Panc1 (cell line): ENCODE measurements around the gene RASEF. TPM values are rescaled to one million over a fixed set of nuclear protein-coding genes. Genes with fewer than 3 reads are reported as not detected.

ENCODE experiments used
- ATAC-seq: fragments of 200-7000 bp; cut with Tn5 transposase; 2 replicates; pipeline ENCODE4 v1.9.1; 2020; ENCODE audit warnings: mild to moderate bottlenecking, moderate library complexity
- BruUV-seq: library from RNA; stranded (reverse); fragments of 400-500 nt; replicated peaks from 2 replicates; lab custom pipeline; 2021; lab: Mats Ljungman, UMichigan
- CTCF ChIA-PET: fragments of 300-600 bp; sonication (Branson Sonifier 250); formaldehyde crosslinking; loops from one replicate; lab custom pipeline; 2022; ENCODE audit warnings: antibody characterized with exemption; lab: Charles Lee
- POLR2A ChIA-PET: fragments of 300-600 bp; sonication (Branson Sonifier 250); formaldehyde crosslinking; loops from one replicate; lab custom pipeline; 2022; ENCODE audit warnings: antibody characterized with exemption; lab: Charles Lee
- DNase-seq: peaks from one replicate; pipeline ENCODE4 v3.0.0-alpha.2; 2010; ENCODE audit warnings: low read depth, low spot score
- H3K27ac ChIP-seq: 2 replicates; pipeline ENCODE4 v1.5.1; 2011; ENCODE audit warnings: mild to moderate bottlenecking, low read length, inconsistent platforms
- H3K27me3 ChIP-seq: fragments of 200-500 bp; sonication (Bioruptor generic); 2 replicates; pipeline ENCODE4 v1.6.0; 2014; ENCODE audit warnings: low read length, inconsistent platforms; ENCODE audit not compliant: control insufficient read depth, insufficient read depth
- H3K36me3 ChIP-seq: fragments of 200-500 bp; sonication (Bioruptor generic); 2 replicates; pipeline ENCODE4 v1.5.1; 2014; ENCODE audit warnings: inconsistent platforms, mild to moderate bottlenecking, low read length, moderate library complexity; ENCODE audit not compliant: control insufficient read depth, insufficient read depth
- H3K4me1 ChIP-seq: 2 replicates; pipeline ENCODE4 v1.5.1; 2011; ENCODE audit warnings: inconsistent platforms, mild to moderate bottlenecking, low read length, moderate library complexity; ENCODE audit not compliant: control insufficient read depth, insufficient read depth
- H3K4me3 ChIP-seq, 2 experiments: 2 replicates each; pipeline ENCODE4 v1.5.1; 2011 to 2012; ENCODE audit warnings: low read depth in 2 of 2, low read length in 2 of 2, mild to moderate bottlenecking in 2 of 2, inconsistent platforms in 1 of 2, moderate library complexity in 1 of 2
- H3K9me3 ChIP-seq: fragments of 200-500 bp; sonication (Bioruptor generic); 2 replicates; pipeline ENCODE4 v1.5.1; 2014; ENCODE audit warnings: low read depth, mild to moderate bottlenecking, inconsistent platforms, low read length, moderate library complexity; ENCODE audit not compliant: control insufficient read depth, insufficient read depth
- CTCF ChIP-seq: fragments of 450-650 bp; IDR thresholded peaks from 2 replicates; pipeline ENCODE4 v1.5.1; 2017; ENCODE audit warnings: mild to moderate bottlenecking
- POLR2AphosphoS5 ChIP-seq: IDR thresholded peaks from 2 replicates; pipeline ENCODE4 v1.6.1; 2012; ENCODE audit warnings: mild to moderate bottlenecking, low read depth, low read length, moderate library complexity
- REST ChIP-seq, 2 experiments: IDR thresholded peaks; 2 replicates each; pipeline ENCODE4 v1.6.1; 2011 to 2012; ENCODE audit warnings: low read depth in 2 of 2, control low read depth in 1 of 2, low read length in 1 of 2, mild to moderate bottlenecking in 1 of 2, moderate library complexity in 1 of 2; ENCODE audit not compliant: insufficient read depth in 1 of 2
- SIN3A ChIP-seq: IDR thresholded peaks from 2 replicates; pipeline ENCODE4 v1.6.1; 2012; ENCODE audit warnings: low read depth, mild to moderate bottlenecking, low read length, moderate library complexity, borderline replicate concordance; ENCODE audit not compliant: insufficient read depth
- TCF7L2 ChIP-seq: IDR thresholded peaks from 2 replicates; pipeline ENCODE4 v1.6.1; 2011; ENCODE audit warnings: mild to moderate bottlenecking, low read depth, low read length, inconsistent platforms
- in situ Hi-C: cut with HindIII; loops from 2 replicates; pipeline ENCODE4 v1.10.0; 2016; ENCODE audit warnings: low sequenced_read_pairs, low pct_unique_long_range_greater_than_20kb
- intact Hi-C: fragments of 100-400 bp; cut with micrococcal nuclease; formaldehyde crosslinking; loops from one replicate; pipeline ENCODE4 v1.10.0; 2022; ENCODE audit not compliant: unreplicated experiment
- total RNA-seq: library from RNA; stranded (reverse); gene quantifications from one replicate; pipeline ENCODE4 v1.2.1, GENCODE V29; 2021; ENCODE audit not compliant: unreplicated experiment

The RASEF gene
- total RNA-seq, 1 experiment from 2014 or later, result 2.9 TPM

GRCh38 chr9:83002329-83002728 is 60.6 kb downstream of the RASEF start:
- no TSS peak for BruUV-seq
- CTCF ChIA-PET, result no interaction called here
- TF ChIP-seq SIN3A, result no peak
- no peak for TF ChIP-seq CTCF
- TF ChIP-seq REST (IDR thresholded peaks at IDR 0.05; ENCODE audit: insufficient read depth in 1 of 2, low read depth in 2 of 2, low read length in 1 of 2), result no peak
- TF ChIP-seq TCF7L2, result no peak
- TF ChIP-seq POLR2AphosphoS5, result no peak

GRCh38 chr9:83000765-83001164 is 62.2 kb downstream of the RASEF start:
- ChIA-PET POLR2A (no interaction called here), CTCF (no interaction called here)
- BruUV-seq, result no TSS peak
- Histone ChIP-seq H3K27ac (no peak overlapping the region), H3K4me3 (no peak overlapping the region), H3K9me3 (no peaks in the 10 kb centered on the region), H3K36me3 (no peaks in the 10 kb centered on the region), H3K27me3 (no peaks in the 10 kb centered on the region), H3K4me1 (no peaks in the 10 kb centered on the region)
- intact Hi-C loops, result no loop called here
- DNase-seq (no peak), ATAC-seq (no peak)
- in situ Hi-C loops, result no loop called here
- no peak for TF ChIP-seq POLR2AphosphoS5
- TF ChIP-seq REST (IDR thresholded peaks at IDR 0.05; ENCODE audit: insufficient read depth in 1 of 2, low read depth in 2 of 2, low read length in 1 of 2), result no peak
- no peak for TF ChIP-seq TCF7L2
- no peak for TF ChIP-seq CTCF
- no peak for TF ChIP-seq SIN3A

More at GRCh38 chr9:83002329-83002728, 60.6 kb downstream of the RASEF start:
- DNase-seq (no peak), ATAC-seq (no peak)
- intact Hi-C loops, result no loop called here
- Histone ChIP-seq H3K27me3 (no peaks in the 10 kb centered on the region), H3K27ac (no peak overlapping the region), H3K4me3 (no peak overlapping the region), H3K4me1 (no peaks in the 10 kb centered on the region), H3K9me3 (no peaks in the 10 kb centered on the region), H3K36me3 (no peaks in the 10 kb centered on the region)
- POLR2A ChIA-PET, result no interaction called here
- in situ Hi-C loops, result no loop called here
